Measurements from ENCODE around the gene CEP152.
"Not testable (repeated sequence)": the region's sequence is repeated elsewhere in the genome, so short reads cannot be mapped to it uniquely, and the experiment has no call there.

The CEP152 gene

GRCh38 chr15:48810414-48811324 is at the start of gene CEP152:
Gene CEP152 (minus strand): TSS chr15:48811069. CDS start chr15:48805649, 5,420 bp downstream.
- DNase-seq: peak; percentile 96

GRCh38 chr15:48859426-48859825 is 48.6 kb upstream of the CEP152 start:
- no peak for DNase-seq

GRCh38 chr15:48858401-48858800 is 47.5 kb upstream of the CEP152 start:
- no peak for DNase-seq

- DNase-seq: no peak
Measured at GRCh38 chr15:48856942-48857341, 46.1 kb upstream of the CEP152 start.

GRCh38 chr15:48855501-48856440 is 44.9 kb upstream of the CEP152 start:
- DNase-seq: no peak

GRCh38 chr15:48854434-48854833 is 43.6 kb upstream of the CEP152 start:
- DNase-seq: not testable (repeated sequence)

- no peak for DNase-seq
Measured at GRCh38 chr15:48851956-48852355, 41.1 kb upstream of the CEP152 start.

GRCh38 chr15:48850648-48851047 is 39.8 kb upstream of the CEP152 start:
- DNase-seq: no peak

- DNase-seq: no peak
Measured at GRCh38 chr15:48845123-48845522, 34.3 kb upstream of the CEP152 start.

- no peak for DNase-seq
Measured at GRCh38 chr15:48842501-48842900, 31.6 kb upstream of the CEP152 start.

GRCh38 chr15:48834756-48835155 is 23.9 kb upstream of the CEP152 start:
- no peak for DNase-seq

GRCh38 chr15:48833526-48834239 is 22.8 kb upstream of the CEP152 start:
- DNase-seq: no peak

GRCh38 chr15:48832648-48833047 is 21.8 kb upstream of the CEP152 start:
- DNase-seq: no peak

GRCh38 chr15:48828906-48829305 is 18.0 kb upstream of the CEP152 start:
- DNase-seq: no peak

- DNase-seq: no peak
Measured at GRCh38 chr15:48828471-48828870, 17.6 kb upstream of the CEP152 start.

GRCh38 chr15:48825075-48825474 is 14.2 kb upstream of the CEP152 start:
- no peak for DNase-seq

GRCh38 chr15:48823706-48824105 is 12.8 kb upstream of the CEP152 start:
- no peak for DNase-seq

- no peak for DNase-seq
Measured at GRCh38 chr15:48823237-48823636, 12.4 kb upstream of the CEP152 start.

GRCh38 chr15:48814286-48814685 is 3.4 kb upstream of the CEP152 start:
- no peak for DNase-seq

- no peak for DNase-seq
Measured at GRCh38 chr15:48811325-48811958, 573 bp upstream of the CEP152 start.

- no peak for DNase-seq
Measured at GRCh38 chr15:48806151-48806550, 4.7 kb downstream of the CEP152 start.

- no peak for DNase-seq
Measured at GRCh38 chr15:48805591-48805990, 5.3 kb downstream of the CEP152 start.

Measured in activated T-cell treated with anti-CD3 and anti-CD28 coated beads, Interleukin-2, amount 50 U/mL, for 1 hour (primary cell).